CD4-positive, alpha-beta memory T cell (primary cell): Measurements from ENCODE around the gene MARK4. TPM values are rescaled to one million over a fixed set of nuclear protein-coding genes. Genes with fewer than 3 reads are reported as not detected.

Experiments
- CTCF ChIA-PET: fragments of 350-600 bp; sonication (Branson Sonifier 250); formaldehyde crosslinking; loops from one replicate; lab custom pipeline; 2021; ENCODE audit warnings: inconsistent platforms; ENCODE audit not compliant: partially characterized antibody; lab: Charles Lee
- POLR2A ChIA-PET: fragments of 350-600 bp; sonication (Branson Sonifier 250); formaldehyde crosslinking; loops from one replicate; lab custom pipeline; 2021; ENCODE audit not compliant: partially characterized antibody; lab: Charles Lee
- DNase-seq, 5 donors: peaks; one replicate each; pipeline versions ENCODE4 v3.0.0 to v3.0.0-alpha.2; 2020 to 2022; ENCODE audit warnings: mixed read lengths in 1 of 5
- H3K27ac ChIP-seq: one replicate; pipeline ENCODE4 v1.7.0; 2013; ENCODE audit warnings: low read depth, low read length
- H3K27me3 ChIP-seq: 2 replicates; pipeline ENCODE4 v1.7.0; 2013; ENCODE audit warnings: mild to moderate bottlenecking, low read length, moderate library complexity; ENCODE audit not compliant: insufficient read depth
- H3K36me3 ChIP-seq: 2 replicates; pipeline ENCODE4 v1.7.0; 2013; ENCODE audit warnings: mild to moderate bottlenecking, low read length, moderate library complexity; ENCODE audit not compliant: insufficient read depth
- H3K4me1 ChIP-seq: 2 replicates; pipeline ENCODE4 v1.7.0; 2013; ENCODE audit warnings: mild to moderate bottlenecking, low read length, moderate library complexity; ENCODE audit not compliant: insufficient read depth
- H3K4me3 ChIP-seq, 2 donors: one replicate each; pipeline ENCODE4 v1.7.0; 2013; ENCODE audit warnings: low read length in 2 of 2, mild to moderate bottlenecking in 1 of 2
- H3K9me3 ChIP-seq, 2 donors: one replicate each; pipeline ENCODE4 v1.7.0; 2013; ENCODE audit warnings: low read length in 2 of 2, control low read depth in 1 of 2; ENCODE audit not compliant: control insufficient read depth in 1 of 2
- H3K27ac Mint-ChIP-seq, 7 donors: one replicate each; pipeline ENCODE4 v1.8.0; 2020 to 2021; ENCODE audit warnings: mixed read lengths in 7 of 7, mild to moderate bottlenecking in 6 of 7, inconsistent platforms in 3 of 7, moderate library complexity in 3 of 7
- H3K27me3 Mint-ChIP-seq, 2 donors: one replicate each; pipeline ENCODE4 v1.8.0; 2020 to 2021; ENCODE audit warnings: mixed read lengths in 2 of 2
- H3K36me3 Mint-ChIP-seq, 2 donors: one replicate each; pipeline ENCODE4 v1.8.0; 2020 to 2021; ENCODE audit warnings: mixed read lengths in 2 of 2, inconsistent platforms in 1 of 2, mild to moderate bottlenecking in 1 of 2
- H3K4me1 Mint-ChIP-seq, 4 donors: one replicate each; pipeline ENCODE4 v1.8.0; 2020 to 2021; ENCODE audit warnings: mixed read lengths in 4 of 4, mild to moderate bottlenecking in 1 of 4
- H3K4me3 Mint-ChIP-seq, 8 donors: one replicate each; pipeline ENCODE4 v1.8.0; 2020 to 2021; ENCODE audit warnings: mixed read lengths in 8 of 8, mild to moderate bottlenecking in 7 of 8, moderate library complexity in 6 of 8, inconsistent platforms in 3 of 8
- H3K9me3 Mint-ChIP-seq, 8 donors: one replicate each; pipeline ENCODE4 v1.8.0; 2020 to 2021; ENCODE audit warnings: mixed read lengths in 8 of 8, mild to moderate bottlenecking in 5 of 8, inconsistent platforms in 3 of 8, moderate library complexity in 1 of 8
- intact Hi-C: fragments of 100-400 bp; cut with micrococcal nuclease; formaldehyde crosslinking; loops from one replicate; pipeline ENCODE4 v1.15.1; 2023
- polyA plus RNA-seq, 2 donors: library from polyadenylated mRNA; unstranded; fragments of 300-500 nt; fragmentation: Illumina TruSeq; gene quantifications; one replicate each; pipeline ENCODE4 v1.2.3, GENCODE V29; 2021
- total RNA-seq, 2 experiments: library from RNA; stranded (reverse); gene quantifications; one replicate each; pipeline ENCODE4 v1.2.3, GENCODE V29; 2021

Gene MARK4
- total and polyA plus RNA-seq, 4 experiments from 2014 or later, result 0.11 to 25.2 (median 13.0) TPM

- Histone ChIP-seq H3K9me3 (no peaks in the 10 kb centered on the region), H3K4me1 (no peaks in the 10 kb centered on the region), H3K27me3 (no peaks in the 10 kb centered on the region), H3K36me3 (no peaks in the 10 kb centered on the region), H3K4me3 (no peak overlapping the region), H3K27ac (no peak overlapping the region)
- Mint-ChIP-seq H3K27ac (no peak overlapping the region), H3K27me3 (peaks cover 19 to 20% of the 10 kb centered on the region in 2 donors), H3K9me3 (peaks cover 0 to 1% (median 0%) of the 10 kb centered on the region in 8 donors), H3K4me3 (no peak overlapping the region), H3K4me1 (no peaks in the 10 kb centered on the region), H3K36me3 (no peaks in the 10 kb centered on the region)
- DNase-seq, result no peak
- intact Hi-C loops, result no loop called here
- ChIA-PET CTCF (no interaction called here), POLR2A (no interaction called here)
Observed at GRCh38 chr19:45314708-45315245, 63.7 kb downstream of the MARK4 start.

GRCh38 chr19:45315304-45315703, 64.2 kb downstream of the MARK4 start:
- H3K36me3 ChIP-seq, result no peaks in the 10 kb centered on the region
- CTCF ChIA-PET, result no interaction called here
- no peaks in the 10 kb centered on the region for H3K4me1 ChIP-seq
- Mint-ChIP-seq H3K9me3 (peaks cover 0 to 1% (median 0%) of the 10 kb centered on the region in 8 donors), H3K4me3 (no peak overlapping the region), H3K4me1 (no peaks in the 10 kb centered on the region), H3K27ac (peak overlapping the region in 1 of 7 donors; percentile 60), H3K27me3 (peaks cover 19 to 20% of the 10 kb centered on the region in 2 donors), H3K36me3 (no peaks in the 10 kb centered on the region)
- H3K27ac ChIP-seq, result no peak overlapping the region
- no peak overlapping the region for H3K4me3 ChIP-seq
- intact Hi-C loops, result no loop called here
- POLR2A ChIA-PET, result no interaction called here
- H3K9me3 ChIP-seq, result no peaks in the 10 kb centered on the region
- DNase-seq, result no peak
- no peaks in the 10 kb centered on the region for H3K27me3 ChIP-seq

DNA sequence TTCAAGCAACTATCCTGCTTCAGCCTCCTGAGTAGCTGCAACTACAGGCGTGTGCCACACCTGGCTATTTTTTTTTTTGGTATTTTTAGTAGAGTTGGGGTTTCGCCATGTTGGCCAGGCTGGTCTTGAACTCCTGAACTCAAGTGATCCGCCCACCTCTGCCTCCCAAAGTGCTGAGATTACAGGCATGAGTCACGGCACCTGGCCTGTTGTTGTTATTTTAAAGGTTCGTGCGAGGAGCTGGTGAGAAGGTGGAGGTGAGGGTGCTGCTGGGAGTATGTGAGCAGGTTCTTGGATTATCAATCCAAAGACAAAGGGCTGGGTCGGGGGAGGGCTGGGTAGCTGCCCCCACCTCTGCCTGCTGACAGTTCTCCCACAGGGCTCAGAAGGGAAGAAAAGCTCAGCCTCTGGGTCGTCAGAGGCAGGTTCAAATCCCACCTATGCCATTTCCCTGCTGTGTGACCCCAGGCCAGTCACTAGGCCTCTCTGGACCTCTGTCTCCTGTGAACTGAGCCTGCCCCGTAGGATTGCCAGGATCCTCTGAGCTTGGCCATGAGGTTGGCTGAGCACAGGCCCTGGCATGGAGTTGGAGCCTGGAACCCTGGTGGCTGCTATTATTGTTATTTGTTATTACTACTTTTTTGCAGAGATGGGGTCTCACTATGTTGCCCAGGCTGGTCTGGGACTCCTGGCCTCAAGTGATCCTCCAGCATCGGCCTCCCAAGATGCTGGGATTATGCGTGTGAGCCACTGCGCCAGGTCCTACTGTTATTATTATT, 70.1 kb downstream of the MARK4 start:
- no peak for DNase-seq
- POLR2A ChIA-PET, result no interaction called here
- peaks cover 20 to 21% of the 10 kb centered on the region in 2 donors for H3K27me3 Mint-ChIP-seq
- H3K9me3 Mint-ChIP-seq, result no peaks in the 10 kb centered on the region
- no peak overlapping the region for H3K27ac ChIP-seq
- H3K4me1 Mint-ChIP-seq, result no peaks in the 10 kb centered on the region
- no peak overlapping the region for H3K4me3 Mint-ChIP-seq
- intact Hi-C loops, result no loop called here
- no peak overlapping the region for H3K4me3 ChIP-seq
- H3K27me3 ChIP-seq, result peaks cover 6% of the 10 kb centered on the region
- CTCF ChIA-PET, result interaction anchor here (0.6 kb wide), 1 partner anchor 14 kb away, joined by 3 read pairs; no protein-coding TSS in a partner anchor
- no peaks in the 10 kb centered on the region for H3K9me3 ChIP-seq
- no peak overlapping the region for H3K27ac Mint-ChIP-seq
- H3K36me3 ChIP-seq, result no peaks in the 10 kb centered on the region
- no peaks in the 10 kb centered on the region for H3K36me3 Mint-ChIP-seq
- no peaks in the 10 kb centered on the region for H3K4me1 ChIP-seq

GRCh38 chr19:45321848-45322247, 70.8 kb downstream of the MARK4 start:
- Mint-ChIP-seq H3K4me1 (peaks cover 0 to 2% (median 0%) of the 10 kb centered on the region in 4 donors), H3K9me3 (no peaks in the 10 kb centered on the region), H3K4me3 (no peak overlapping the region), H3K36me3 (no peaks in the 10 kb centered on the region), H3K27me3 (peaks cover 17 to 18% of the 10 kb centered on the region in 2 donors), H3K27ac (no peak overlapping the region)
- Histone ChIP-seq H3K36me3 (no peaks in the 10 kb centered on the region), H3K4me3 (no peak overlapping the region), H3K4me1 (no peaks in the 10 kb centered on the region), H3K9me3 (no peaks in the 10 kb centered on the region), H3K27me3 (peaks cover 6% of the 10 kb centered on the region), H3K27ac (no peak overlapping the region)
- intact Hi-C loops, result no loop called here
- CTCF ChIA-PET, result no interaction called here
- POLR2A ChIA-PET, result no interaction called here
- DNase-seq, result no peak

- no peak for DNase-seq
- peaks cover 0 to 2% (median 0%) of the 10 kb centered on the region in 4 donors for H3K4me1 Mint-ChIP-seq
- intact Hi-C loops, result no loop called here
- H3K9me3 Mint-ChIP-seq, result no peaks in the 10 kb centered on the region
- POLR2A ChIA-PET, result no interaction called here
- Histone ChIP-seq H3K27ac (no peak overlapping the region), H3K4me3 (no peak overlapping the region), H3K9me3 (no peaks in the 10 kb centered on the region), H3K4me1 (no peaks in the 10 kb centered on the region), H3K27me3 (peaks cover 6% of the 10 kb centered on the region), H3K36me3 (no peaks in the 10 kb centered on the region)
- H3K36me3 Mint-ChIP-seq, result no peaks in the 10 kb centered on the region
- H3K4me3 Mint-ChIP-seq, result no peak overlapping the region
- no peak overlapping the region for H3K27ac Mint-ChIP-seq
- CTCF ChIA-PET, result no interaction called here
- peaks cover 16 to 18% of the 10 kb centered on the region in 2 donors for H3K27me3 Mint-ChIP-seq
Observed at GRCh38 chr19:45322311-45322710, 71.2 kb downstream of the MARK4 start.

- Mint-ChIP-seq H3K9me3 (no peaks in the 10 kb centered on the region), H3K36me3 (no peaks in the 10 kb centered on the region), H3K27me3 (peaks cover 13 to 15% of the 10 kb centered on the region in 2 donors), H3K4me1 (peaks cover 0 to 2% (median 0%) of the 10 kb centered on the region in 4 donors), H3K27ac (no peak within 1 kb of the TSS), H3K4me3 (no peak within 1 kb of the TSS)
- POLR2A ChIA-PET, result no interaction called here
- Histone ChIP-seq H3K27ac (no peak within 1 kb of the TSS), H3K36me3 (no peaks in the 10 kb centered on the region), H3K27me3 (peaks cover 6% of the 10 kb centered on the region), H3K4me1 (no peaks in the 10 kb centered on the region), H3K4me3 (no peak within 1 kb of the TSS), H3K9me3 (no peaks in the 10 kb centered on the region)
- DNase-seq, result no peak
- intact Hi-C loops, result no loop called here
- CTCF ChIA-PET, result no interaction called here
Observed at GRCh38 chr19:45322744-45323281, 71.7 kb downstream of the MARK4 start, which contains the start of gene CKM. Gene CKM (minus strand): TSS chr19:45322875. CDS start chr19:45319713, 3,162 bp downstream.

DNA sequence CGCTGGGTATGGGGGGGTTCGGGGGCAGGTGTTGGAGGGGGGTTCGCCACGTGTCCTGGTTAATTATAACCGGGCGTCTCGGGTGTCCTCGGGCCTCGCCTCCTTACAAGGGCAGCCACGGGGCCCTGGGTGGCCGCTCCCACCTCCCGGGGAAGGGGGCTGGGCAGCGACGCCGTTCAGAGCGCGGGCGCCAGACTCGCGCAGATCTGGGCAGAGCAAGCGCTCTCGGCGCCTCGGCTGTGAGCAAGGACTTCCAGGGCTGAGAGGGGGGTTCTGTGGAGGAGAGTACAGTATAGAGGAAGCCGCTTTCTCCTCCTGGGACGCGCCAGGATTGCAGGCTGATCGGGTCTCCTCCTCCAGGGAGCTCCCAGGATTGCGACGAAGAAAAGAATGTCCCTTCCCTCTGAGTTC, 72.6 kb downstream of the MARK4 start:
- Histone ChIP-seq H3K4me3 (no peak overlapping the region), H3K36me3 (no peaks in the 10 kb centered on the region), H3K27me3 (peaks cover 6% of the 10 kb centered on the region), H3K9me3 (no peaks in the 10 kb centered on the region), H3K4me1 (no peaks in the 10 kb centered on the region), H3K27ac (no peak overlapping the region)
- Mint-ChIP-seq H3K9me3 (no peaks in the 10 kb centered on the region), H3K27me3 (peaks cover 10 to 13% of the 10 kb centered on the region in 2 donors), H3K36me3 (no peaks in the 10 kb centered on the region), H3K4me1 (peaks cover 0 to 2% (median 0%) of the 10 kb centered on the region in 4 donors), H3K4me3 (no peak overlapping the region), H3K27ac (no peak overlapping the region)
- ChIA-PET POLR2A (no interaction called here), CTCF (interaction anchor here (1.5 kb wide), 1 partner anchor 13 kb away, joined by 3 read pairs; no protein-coding TSS in a partner anchor)
- DNase-seq, result no peak
- intact Hi-C loops, result no loop called here
